Vagina (tissue), 2 donors: ENCODE measurements around the gene HBQ1. TPM values are rescaled to one million over a fixed set of nuclear protein-coding genes. Genes with fewer than 3 reads are reported as not detected.

ENCODE experiments used
- DNase-seq, 2 donors: peaks; one replicate each; pipeline ENCODE4 v3.0.0-alpha.2; 2017; ENCODE audit errors: extremely low spot score in 2 of 2
- H3K27ac ChIP-seq: fragments of 200-600 bp; sonication (generic); one replicate; pipeline ENCODE4 v1.5.1; 2019
- H3K27me3 ChIP-seq: fragments of 200-600 bp; sonication (generic); one replicate; pipeline ENCODE4 v1.5.1; 2019
- H3K36me3 ChIP-seq, 2 donors: fragments of 200-600 bp; sonication (generic); one replicate each; pipeline ENCODE4 v1.5.1; 2017 to 2019
- H3K4me1 ChIP-seq: fragments of 200-600 bp; sonication (generic); one replicate; pipeline ENCODE4 v1.5.1; 2019
- H3K4me3 ChIP-seq, 2 donors: fragments of 200-600 bp; sonication (generic); 1 replicate in 1 of 2; 2 replicates in 1 of 2; pipeline ENCODE4 v1.5.1; 2016 to 2019
- H3K9me3 ChIP-seq: fragments of 200-600 bp; sonication (generic); one replicate; pipeline ENCODE4 v1.5.1; 2019
- CTCF ChIP-seq, 3 experiments: fragments of 450-650 bp in 2 of 3; fragments of 200-600 bp in 1 of 3; sonication (generic) in 1 of 3; IDR thresholded peaks; one replicate each; pipeline ENCODE4 v1.5.1; 2017 to 2019; ENCODE audit warnings: antibody characterized with exemption in 3 of 3, mild to moderate bottlenecking in 2 of 3, moderate library complexity in 2 of 3
- POLR2A ChIP-seq, 2 donors: fragments of 450-650 bp; IDR thresholded peaks; one replicate each; pipeline ENCODE4 v1.6.1; 2017; ENCODE audit warnings: antibody characterized with exemption in 2 of 2, mild to moderate bottlenecking in 2 of 2, moderate library complexity in 2 of 2
- POLR2AphosphoS5 ChIP-seq, 2 donors: sonication (generic); formaldehyde crosslinking; IDR thresholded peaks; one replicate each; pipeline ENCODE4 v1.9.0; 2017; ENCODE audit warnings: antibody characterized with exemption in 2 of 2, mild to moderate bottlenecking in 2 of 2, low read depth in 1 of 2; ENCODE audit not compliant: insufficient read depth in 1 of 2
- intact Hi-C: fragments of 100-400 bp; cut with DNase I; formaldehyde crosslinking; loops from one replicate; pipeline ENCODE4 v1.15.1; 2023
- total RNA-seq: library from RNA; depleted of rRNA; stranded (reverse); fragments of >200 nt; gene quantifications from one replicate; pipeline ENCODE4 v1.2.3, GENCODE V29; 2016

The HBQ1 gene
- total RNA-seq, 1 donor from 2014 or later, result not detected

DNA sequence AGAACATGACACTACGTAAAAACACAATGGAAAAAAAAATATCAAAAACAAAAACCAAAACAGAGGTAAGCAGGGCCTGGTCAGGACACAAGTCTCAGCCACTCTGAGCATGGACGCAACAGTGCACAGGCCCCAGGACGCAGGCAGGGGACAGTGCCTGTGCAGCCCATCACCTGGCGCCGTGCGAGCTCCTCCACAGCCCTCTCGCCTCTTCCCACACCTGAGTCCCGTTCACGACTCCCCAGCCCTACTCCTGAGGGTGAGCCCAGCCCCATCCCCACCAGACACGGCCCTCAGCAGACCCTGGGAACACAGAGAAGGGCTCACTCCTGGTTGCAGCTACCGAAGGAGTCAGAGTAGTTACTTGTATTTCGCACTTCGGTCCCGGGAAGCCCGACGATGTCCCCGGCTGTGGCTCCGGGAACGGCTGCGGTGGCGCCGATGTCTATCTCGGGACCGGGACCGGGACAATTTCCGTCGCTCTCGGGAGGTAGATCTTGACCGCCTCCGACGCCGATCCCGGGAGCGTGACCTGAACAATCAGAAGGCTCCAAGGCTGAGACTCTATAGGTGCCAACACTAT, 9.4 kb downstream of the HBQ1 start:
- no peak overlapping the region for H3K4me3 ChIP-seq
- DNase-seq, result no peak
- no peaks in the 10 kb centered on the region for H3K27me3 ChIP-seq
- H3K27ac ChIP-seq, result no peak overlapping the region
- no peaks in the 10 kb centered on the region for H3K9me3 ChIP-seq
- intact Hi-C loops, result no loop called here
- no peaks in the 10 kb centered on the region for H3K4me1 ChIP-seq
- peaks cover 0 to 76% of the 10 kb centered on the region in 2 donors for H3K36me3 ChIP-seq
- TF ChIP-seq CTCF (IDR thresholded peaks at IDR 0.05), result no peak
- TF ChIP-seq POLR2AphosphoS5 (IDR thresholded peaks at IDR 0.05; ENCODE audit: insufficient read depth in 1 of 2, low read depth in 1 of 2), result no peak

DNA sequence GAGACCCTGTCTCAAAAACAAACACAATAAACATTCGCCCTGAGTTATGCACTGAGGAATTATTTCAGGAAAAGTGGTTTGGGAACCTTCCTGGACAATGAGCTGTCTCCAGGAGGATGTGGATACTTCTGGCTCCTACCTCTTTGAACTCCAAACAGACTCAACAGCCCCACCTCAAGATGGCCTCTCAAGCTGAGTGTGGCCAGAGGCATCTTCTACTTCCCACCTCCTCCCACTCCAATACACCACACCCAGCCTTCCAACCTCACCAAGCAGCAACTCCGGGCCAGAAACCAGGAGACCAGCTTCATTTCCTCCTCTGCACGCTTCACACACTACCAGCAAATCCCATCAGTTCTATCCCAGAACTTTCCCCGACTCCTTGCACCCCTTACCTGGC, 11.6 kb downstream of the HBQ1 start:
- intact Hi-C loops, result no loop called here
- no peaks in the 10 kb centered on the region for H3K9me3 ChIP-seq
- TF ChIP-seq POLR2A (IDR thresholded peaks at IDR 0.05) (no peak), CTCF (IDR thresholded peaks at IDR 0.05) (no peak), POLR2AphosphoS5 (IDR thresholded peaks at IDR 0.05; ENCODE audit: insufficient read depth in 1 of 2, low read depth in 1 of 2) (no peak)
- no peaks in the 10 kb centered on the region for H3K27me3 ChIP-seq
- H3K4me1 ChIP-seq, result no peaks in the 10 kb centered on the region
- peaks cover 0 to 87% of the 10 kb centered on the region in 2 donors for H3K36me3 ChIP-seq
- H3K27ac ChIP-seq, result no peak overlapping the region
- H3K4me3 ChIP-seq, result no peak overlapping the region
- no peak for DNase-seq

GRCh38 chr16:192686-193085, 12.4 kb downstream of the HBQ1 start:
- intact Hi-C loops, result no loop called here
- Histone ChIP-seq H3K27ac (no peak overlapping the region), H3K36me3 (peaks cover 0 to 88% of the 10 kb centered on the region in 2 donors), H3K4me3 (no peak overlapping the region), H3K4me1 (no peaks in the 10 kb centered on the region), H3K27me3 (no peaks in the 10 kb centered on the region), H3K9me3 (no peaks in the 10 kb centered on the region)
- DNase-seq, result no peak
- no peak for TF ChIP-seq POLR2A (IDR thresholded peaks at IDR 0.05)
- no peak for TF ChIP-seq CTCF (IDR thresholded peaks at IDR 0.05)
- no peak for TF ChIP-seq POLR2AphosphoS5 (IDR thresholded peaks at IDR 0.05; ENCODE audit: insufficient read depth in 1 of 2, low read depth in 1 of 2)

DNA sequence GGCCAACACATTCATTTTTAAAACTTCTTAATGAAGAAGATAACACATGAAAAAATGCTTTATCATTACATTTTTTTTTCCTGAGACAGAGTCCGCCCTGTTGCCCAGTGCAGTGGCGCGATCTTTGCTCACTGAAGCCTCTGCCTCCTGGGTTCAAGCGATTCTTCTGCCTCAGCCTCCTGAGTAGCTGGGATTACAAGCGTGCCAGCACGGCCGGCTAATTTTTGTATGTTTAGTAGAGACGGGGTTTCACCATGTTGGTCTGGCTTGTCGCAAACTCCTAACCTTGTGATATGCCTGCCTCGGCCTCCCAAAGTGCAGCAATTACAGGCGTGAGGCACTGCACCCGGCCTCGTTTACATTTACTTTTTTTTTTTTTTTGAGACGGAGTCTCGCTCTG, 13.2 kb downstream of the HBQ1 start:
- H3K4me3 ChIP-seq, result no peak overlapping the region
- no peaks in the 10 kb centered on the region for H3K9me3 ChIP-seq
- H3K4me1 ChIP-seq, result no peaks in the 10 kb centered on the region
- peaks cover 0 to 89% of the 10 kb centered on the region in 2 donors for H3K36me3 ChIP-seq
- H3K27ac ChIP-seq, result no peak overlapping the region
- no peak for DNase-seq
- intact Hi-C loops, result no loop called here
- TF ChIP-seq CTCF (IDR thresholded peaks at IDR 0.05) (no peak), POLR2AphosphoS5 (IDR thresholded peaks at IDR 0.05; ENCODE audit: insufficient read depth in 1 of 2, low read depth in 1 of 2) (no peak), POLR2A (IDR thresholded peaks at IDR 0.05) (no peak)
- H3K27me3 ChIP-seq, result no peaks in the 10 kb centered on the region

GRCh38 chr16:194516-194915, 14.3 kb downstream of the HBQ1 start:
- Histone ChIP-seq H3K27ac (no peak overlapping the region), H3K9me3 (no peaks in the 10 kb centered on the region), H3K27me3 (no peaks in the 10 kb centered on the region), H3K36me3 (peaks cover 0 to 88% of the 10 kb centered on the region in 2 donors), H3K4me3 (no peak overlapping the region), H3K4me1 (no peaks in the 10 kb centered on the region)
- intact Hi-C loops, result no loop called here
- TF ChIP-seq POLR2AphosphoS5 (IDR thresholded peaks at IDR 0.05; ENCODE audit: insufficient read depth in 1 of 2, low read depth in 1 of 2) (no peak), POLR2A (IDR thresholded peaks at IDR 0.05) (no peak), CTCF (IDR thresholded peaks at IDR 0.05) (no peak)
- no peak for DNase-seq
